Endothelial cell of umbilical vein (primary cell): ENCODE measurements around the gene ARHGAP10. TPM values are rescaled to one million over a fixed set of nuclear protein-coding genes. Genes with fewer than 3 reads are reported as not detected.

Experiments
- BruUV-seq: library from RNA; stranded (reverse); fragments of 400-500 nt; replicated peaks from 2 replicates; lab custom pipeline; 2021; lab: Mats Ljungman, UMichigan
- CTCF ChIA-PET: fragments of 300-600, 350-600 bp; sonication (Branson Sonifier 250); formaldehyde crosslinking; loops from one replicate; lab custom pipeline; 2021; ENCODE audit warnings: antibody characterized with exemption, inconsistent platforms; lab: Charles Lee
- POLR2A ChIA-PET: fragments of 300-600, 350-600 bp; sonication (Branson Sonifier 250); formaldehyde crosslinking; loops from one replicate; lab custom pipeline; 2021; ENCODE audit warnings: antibody characterized with exemption, inconsistent platforms; lab: Charles Lee
- DNase-seq: peaks from one replicate; pipeline ENCODE4 v3.0.0-alpha.2; 2011; ENCODE audit warnings: low read depth, low spot score
- FAIRE-seq: peaks from 2 replicates; lab custom pipeline; 2011; peaks lifted over from hg19 to GRCh38; lab: Jason Lieb, UNC
- H2AFZ ChIP-seq: 2 replicates; pipeline ENCODE4 v1.6.0; 2012; ENCODE audit warnings: low read depth, low read length, control low read depth, inconsistent platforms
- H3K27ac ChIP-seq: 2 replicates; pipeline ENCODE4 v1.5.1; 2011; ENCODE audit warnings: low read depth, mild to moderate bottlenecking, control low read depth, low read length, moderate library complexity; ENCODE audit not compliant: insufficient read depth
- H3K27me3 ChIP-seq, 2 experiments: 2 replicates each; pipeline versions ENCODE4 v1.6.0 to v1.6.1; 2011; ENCODE audit warnings: low read length in 2 of 2, mixed read lengths in 1 of 2; ENCODE audit not compliant: control insufficient read depth in 2 of 2, insufficient read depth in 2 of 2
- H3K36me3 ChIP-seq, 2 experiments: 2 replicates in 1 of 2; 3 replicates in 1 of 2; pipeline ENCODE4 v1.5.1; 2011; ENCODE audit warnings: low read length in 2 of 2, mild to moderate bottlenecking in 1 of 2, moderate library complexity in 1 of 2; ENCODE audit not compliant: control insufficient read depth in 2 of 2, insufficient read depth in 2 of 2; ENCODE audit errors: extremely low read depth in 1 of 2
- H3K4me1 ChIP-seq: 3 replicates; pipeline ENCODE4 v1.5.1; 2011; ENCODE audit warnings: mild to moderate bottlenecking, low read length; ENCODE audit not compliant: control insufficient read depth, insufficient read depth; ENCODE audit errors: extremely low read depth
- H3K4me2 ChIP-seq: 2 replicates; pipeline ENCODE4 v1.6.1; 2011; ENCODE audit warnings: low read length, control low read depth, mixed read lengths; ENCODE audit not compliant: insufficient read depth
- H3K4me3 ChIP-seq, 3 experiments: fragments of 200-600 bp in 1 of 3; sonication (generic), shearing (Covaris generic) in 1 of 3; replicated peaks in 1 of 3; 2 replicates each; pipeline ENCODE4 v1.5.1; 2011 to 2016; ENCODE audit warnings: control low read depth in 3 of 3, low read length in 3 of 3, mild to moderate bottlenecking in 2 of 3, inconsistent platforms in 1 of 3, low read depth in 1 of 3, moderate library complexity in 1 of 3; ENCODE audit not compliant: insufficient read depth in 1 of 3
- H3K79me2 ChIP-seq: 2 replicates; pipeline ENCODE4 v1.6.0; 2012; ENCODE audit warnings: low read length, inconsistent platforms; ENCODE audit not compliant: control insufficient read depth, insufficient read depth
- H3K9ac ChIP-seq: replicated peaks from 2 replicates; pipeline ENCODE3; 2011; ENCODE audit warnings: low read length, control low read depth; ENCODE audit not compliant: insufficient read depth; ENCODE audit errors: extremely low read depth
- H3K9me1 ChIP-seq: replicated peaks from 3 replicates; pipeline ENCODE4 v1.6.0; 2011; ENCODE audit warnings: mild to moderate bottlenecking, low read length; ENCODE audit not compliant: control insufficient read depth, insufficient read depth; ENCODE audit errors: extremely low read depth
- H3K9me3 ChIP-seq: replicated peaks from 2 replicates; pipeline ENCODE4 v1.5.1; 2012; ENCODE audit warnings: low read length, inconsistent platforms; ENCODE audit not compliant: control insufficient read depth, insufficient read depth
- H4K20me1 ChIP-seq: replicated peaks from 2 replicates; pipeline ENCODE3; 2011; ENCODE audit warnings: mild to moderate bottlenecking, low read length; ENCODE audit not compliant: control insufficient read depth, insufficient read depth; ENCODE audit errors: extremely low read depth
- EZH2 ChIP-seq: IDR thresholded peaks from 2 replicates; pipeline ENCODE4 v1.6.1; 2012; ENCODE audit warnings: borderline replicate concordance, low read depth, mild to moderate bottlenecking, moderate library complexity, low read length, inconsistent platforms; ENCODE audit not compliant: severe bottlenecking
- FOS ChIP-seq: IDR thresholded peaks from 2 replicates; pipeline ENCODE4 v1.6.1; 2011; ENCODE audit warnings: mild to moderate bottlenecking, low read length, moderate library complexity, borderline replicate concordance; ENCODE audit not compliant: insufficient read depth
- GATA2 ChIP-seq: IDR thresholded peaks from 2 replicates; pipeline ENCODE4 v1.7.0; 2011; ENCODE audit warnings: low read depth, mild to moderate bottlenecking, moderate library complexity, mixed read lengths, low read length; ENCODE audit not compliant: insufficient read length, insufficient read depth
- JUN ChIP-seq: IDR thresholded peaks from 2 replicates; pipeline ENCODE4 v1.6.1; 2011; ENCODE audit warnings: borderline replicate concordance, low read depth; ENCODE audit not compliant: insufficient read length, insufficient read depth
- MYC ChIP-seq: IDR thresholded peaks from one replicate; pipeline ENCODE4 v1.6.1; 2011; ENCODE audit warnings: mild to moderate bottlenecking, low read depth, low read length
- POLR2A ChIP-seq: IDR thresholded peaks from 2 replicates; pipeline ENCODE4 v1.6.1; 2012; ENCODE audit warnings: low read depth, mild to moderate bottlenecking, control low read depth, low read length
- POLR2AphosphoS5 ChIP-seq: IDR thresholded peaks from 2 replicates; pipeline ENCODE4 v1.6.1; 2012; ENCODE audit warnings: low read depth, mild to moderate bottlenecking, control low read depth, low read length, moderate library complexity; ENCODE audit not compliant: insufficient read depth
- dilution Hi-C: fragments of 300-500 bp; cut with MboI; formaldehyde crosslinking; loops from one replicate; pipeline ENCODE4 v1.15.0; 2019; ENCODE audit warnings: low sequenced_read_pairs; ENCODE audit not compliant: extremely low pct_ligation_motif_present
- intact Hi-C: fragments of 100-400 bp; cut with micrococcal nuclease; formaldehyde crosslinking; loops from one replicate; pipeline ENCODE4 v1.10.0; 2022
- polyA plus RNA-seq, 4 experiments: library from polyadenylated mRNA; depleted of rRNA in 3 of 4; stranded (reverse) in 3 of 4; unstranded in 1 of 4; fragments of >200 nt; gene quantifications; 2 replicates each; pipeline versions ENCODE4 v1.2.1 to v1.2.3, GENCODE V29; 2011 to 2012; ENCODE audit warnings: missing spikeins in 1 of 4
- total RNA-seq: library from RNA; stranded (reverse); gene quantifications from 2 replicates; pipeline ENCODE4 v1.2.3, GENCODE V29; 2021
- TF ChIP-seq, protein P1 (sequence below), 2 donors: IDR thresholded peaks; 1 replicate in 1 of 2; 2 replicates in 1 of 2; pipeline ENCODE4 v1.5.1; 2011; ENCODE audit warnings: low read length in 2 of 2, mild to moderate bottlenecking in 2 of 2, moderate library complexity in 2 of 2, control low read depth in 1 of 2, inconsistent platforms in 1 of 2, low read depth in 1 of 2; ENCODE audit not compliant: insufficient read depth in 1 of 2; ENCODE audit errors: extremely low read depth in 1 of 2
- TF ChIP-seq, protein P2 (sequence below): IDR thresholded peaks from 2 replicates; pipeline ENCODE4 v1.6.1; 2011; ENCODE audit not compliant: insufficient read depth, insufficient read length

Gene ARHGAP10
- total and polyA plus RNA-seq, 2 donors (not counting 3 experiments of a cell fraction or from before 2014, with no cell fraction given): 20.4 to 36.7 TPM

DNA sequence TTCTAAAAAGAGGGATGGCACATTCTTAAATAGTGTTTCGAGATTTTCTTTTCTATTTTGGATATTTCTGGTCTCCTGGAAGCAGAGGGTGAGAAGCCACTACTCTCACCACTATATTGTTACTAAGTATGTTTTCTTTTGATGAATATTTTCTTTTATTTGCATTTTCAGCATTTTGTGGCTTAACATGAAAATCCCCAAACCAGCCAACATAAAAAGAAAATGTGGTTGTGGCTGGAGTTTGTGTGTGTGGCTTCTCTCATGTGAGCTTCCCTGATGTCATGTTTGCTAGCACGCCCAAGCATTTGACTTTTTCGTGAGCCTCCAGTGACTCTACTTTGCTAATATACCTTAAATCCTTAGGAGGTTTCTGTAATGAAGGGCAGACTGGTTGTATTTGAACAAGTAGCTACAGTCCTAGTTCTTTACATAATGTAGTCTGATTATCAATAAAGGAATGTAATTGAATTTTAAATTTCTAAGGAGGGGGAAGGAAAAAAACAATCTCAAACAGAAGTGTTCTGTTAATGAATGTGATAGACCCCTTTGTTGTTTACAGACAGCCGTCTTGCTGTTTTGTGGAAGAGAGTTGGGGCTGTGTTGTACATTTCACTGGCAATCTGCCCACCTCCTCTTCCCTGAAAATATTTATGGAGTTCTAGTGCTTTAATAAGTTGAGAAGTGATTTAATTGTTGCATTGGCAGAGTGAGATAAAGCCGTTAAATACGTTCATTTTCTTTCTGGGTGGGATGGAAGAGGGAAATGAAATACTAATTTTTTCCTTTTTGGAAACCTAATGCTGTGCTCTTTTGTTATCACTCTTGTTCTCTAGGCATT lies 114.6 kb downstream of the ARHGAP10 start:
- TF ChIP-seq, protein P1, sequence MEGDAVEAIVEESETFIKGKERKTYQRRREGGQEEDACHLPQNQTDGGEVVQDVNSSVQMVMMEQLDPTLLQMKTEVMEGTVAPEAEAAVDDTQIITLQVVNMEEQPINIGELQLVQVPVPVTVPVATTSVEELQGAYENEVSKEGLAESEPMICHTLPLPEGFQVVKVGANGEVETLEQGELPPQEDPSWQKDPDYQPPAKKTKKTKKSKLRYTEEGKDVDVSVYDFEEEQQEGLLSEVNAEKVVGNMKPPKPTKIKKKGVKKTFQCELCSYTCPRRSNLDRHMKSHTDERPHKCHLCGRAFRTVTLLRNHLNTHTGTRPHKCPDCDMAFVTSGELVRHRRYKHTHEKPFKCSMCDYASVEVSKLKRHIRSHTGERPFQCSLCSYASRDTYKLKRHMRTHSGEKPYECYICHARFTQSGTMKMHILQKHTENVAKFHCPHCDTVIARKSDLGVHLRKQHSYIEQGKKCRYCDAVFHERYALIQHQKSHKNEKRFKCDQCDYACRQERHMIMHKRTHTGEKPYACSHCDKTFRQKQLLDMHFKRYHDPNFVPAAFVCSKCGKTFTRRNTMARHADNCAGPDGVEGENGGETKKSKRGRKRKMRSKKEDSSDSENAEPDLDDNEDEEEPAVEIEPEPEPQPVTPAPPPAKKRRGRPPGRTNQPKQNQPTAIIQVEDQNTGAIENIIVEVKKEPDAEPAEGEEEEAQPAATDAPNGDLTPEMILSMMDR (IDR thresholded peaks at IDR 0.05; ENCODE audit: extremely low read depth in 1 of 2, insufficient read depth in 1 of 2, low read depth in 1 of 2, low read length in 2 of 2): no peak
- no peak for TF ChIP-seq POLR2A
- TF ChIP-seq, protein P2, sequence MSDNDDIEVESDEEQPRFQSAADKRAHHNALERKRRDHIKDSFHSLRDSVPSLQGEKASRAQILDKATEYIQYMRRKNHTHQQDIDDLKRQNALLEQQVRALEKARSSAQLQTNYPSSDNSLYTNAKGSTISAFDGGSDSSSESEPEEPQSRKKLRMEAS: no peak
- TF ChIP-seq GATA2: no peak
- no peak for TF ChIP-seq JUN
- TF ChIP-seq POLR2AphosphoS5: no peak
- no peak for TF ChIP-seq MYC
- TF ChIP-seq FOS: no peak
- TF ChIP-seq EZH2: no peak
- dilution Hi-C loops (no loop called here), intact Hi-C loops (no loop called here)
- BruUV-seq: no TSS peak
- Histone ChIP-seq H3K9ac (no peak overlapping the region), H3K4me2 (no peak overlapping the region), H3K9me3 (no peaks in the 10 kb centered on the region), H3K9me1 (no peaks in the 10 kb centered on the region), H3K4me3 (no peak overlapping the region), H3K27ac (no peak overlapping the region), H3K4me1 (peaks cover 7% of the 10 kb centered on the region), H3K27me3 (no peaks in the 10 kb centered on the region), H2AFZ (no peak overlapping the region), H3K79me2 (no peaks in the 10 kb centered on the region), H4K20me1 (no peaks in the 10 kb centered on the region), H3K36me3 (no peaks in the 10 kb centered on the region)
- CTCF ChIA-PET: interaction anchor here (0.9 to 2.4 kb wide), 6 partner anchors 9 to 73 kb away, joined by 3 to 20 read pairs (median 4); no protein-coding TSS in a partner anchor
- POLR2A ChIA-PET: no interaction called here
- FAIRE-seq: peak; percentile 42
- DNase-seq: peak; percentile 69
